ACHN (cell line): Measurements from ENCODE around the gene EGFR.
"Not testable (repeated sequence)": the region's sequence is repeated elsewhere in the genome, so short reads cannot be mapped to it uniquely, and the experiment has no call there.

Experiments used
- DNase-seq: peaks from one replicate; pipeline ENCODE4 v3.0.0-alpha.2; 2015
- in situ Hi-C: cut with HindIII; loops from 2 replicates; pipeline ENCODE4 v1.10.0; 2017; ENCODE audit warnings: low sequenced_read_pairs, low pct_ligation_motif_present, low pct_unique_long_range_greater_than_20kb

EGFR gene

DNA sequence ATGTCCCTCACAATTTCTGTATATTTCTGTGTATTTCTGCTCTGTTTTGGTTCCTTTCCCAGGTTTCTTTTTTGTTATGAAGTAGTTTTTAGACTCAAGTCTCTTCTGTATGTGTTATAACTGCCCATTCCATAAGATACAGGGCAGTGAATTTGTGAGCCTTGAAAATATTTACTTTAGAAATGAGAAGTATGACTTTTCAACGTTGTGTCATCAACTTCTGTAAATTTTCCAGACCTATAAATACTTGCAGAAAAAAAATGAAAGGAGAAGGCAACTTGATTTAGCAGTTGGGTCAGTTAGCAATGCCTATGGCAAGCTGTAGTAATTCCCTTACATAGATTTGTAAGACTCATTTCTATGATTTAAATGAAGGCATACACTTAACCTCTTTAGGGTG, 11.5 kb downstream of the EGFR start:
- no peak for DNase-seq
- in situ Hi-C loops: no loop called here

DNA sequence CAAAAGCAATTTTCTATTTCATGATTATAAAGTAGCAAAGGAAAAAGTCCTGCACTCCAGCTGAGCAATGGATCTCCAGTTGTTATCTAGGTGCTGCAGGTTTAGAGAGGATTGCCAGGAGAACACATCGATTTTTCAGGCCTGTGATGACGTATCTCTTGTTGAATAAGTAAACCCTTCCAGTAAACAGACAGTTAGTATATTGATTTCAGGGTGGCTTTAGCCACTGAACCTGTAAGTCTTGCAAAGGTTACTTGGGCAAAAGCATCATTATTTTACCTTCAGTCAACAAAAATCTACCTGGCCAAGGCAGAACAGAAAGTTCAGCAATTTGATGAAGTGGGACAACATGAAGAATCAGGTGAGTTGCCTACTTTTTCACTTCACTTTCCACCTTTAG, 12.3 kb downstream of the EGFR start:
- no peak for DNase-seq
- in situ Hi-C loops: no loop called here

DNA sequence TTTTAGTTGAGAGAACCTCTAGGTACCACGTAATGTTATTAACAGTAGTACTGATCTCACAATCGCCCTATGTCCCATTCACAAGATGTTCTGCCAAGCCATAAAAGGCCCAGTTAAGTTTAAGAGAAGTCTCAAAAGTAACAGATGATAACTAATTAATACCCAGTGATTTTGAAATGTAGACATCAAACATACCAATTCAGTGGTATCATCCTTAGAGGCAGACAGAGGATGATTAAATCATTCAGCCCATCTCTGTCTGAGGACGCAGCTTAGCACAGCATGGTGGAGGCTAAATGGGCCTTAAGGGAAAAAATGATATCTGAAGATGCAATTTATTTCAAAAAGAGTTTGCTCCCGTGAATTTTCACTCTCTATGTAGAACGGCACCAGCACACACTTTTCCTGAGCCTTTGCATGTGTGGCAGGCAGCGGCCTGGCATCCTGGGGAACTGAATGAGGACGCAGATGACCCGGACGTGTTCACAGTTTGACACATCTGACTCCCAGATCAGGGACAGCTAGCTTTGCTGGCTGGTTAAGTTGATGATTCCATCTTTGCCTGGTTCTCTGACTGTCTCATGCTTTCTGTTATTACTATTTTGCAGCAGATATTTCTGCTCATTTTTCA, 13.4 kb downstream of the EGFR start:
- in situ Hi-C loops: no loop called here
- DNase-seq: no peak

DNA sequence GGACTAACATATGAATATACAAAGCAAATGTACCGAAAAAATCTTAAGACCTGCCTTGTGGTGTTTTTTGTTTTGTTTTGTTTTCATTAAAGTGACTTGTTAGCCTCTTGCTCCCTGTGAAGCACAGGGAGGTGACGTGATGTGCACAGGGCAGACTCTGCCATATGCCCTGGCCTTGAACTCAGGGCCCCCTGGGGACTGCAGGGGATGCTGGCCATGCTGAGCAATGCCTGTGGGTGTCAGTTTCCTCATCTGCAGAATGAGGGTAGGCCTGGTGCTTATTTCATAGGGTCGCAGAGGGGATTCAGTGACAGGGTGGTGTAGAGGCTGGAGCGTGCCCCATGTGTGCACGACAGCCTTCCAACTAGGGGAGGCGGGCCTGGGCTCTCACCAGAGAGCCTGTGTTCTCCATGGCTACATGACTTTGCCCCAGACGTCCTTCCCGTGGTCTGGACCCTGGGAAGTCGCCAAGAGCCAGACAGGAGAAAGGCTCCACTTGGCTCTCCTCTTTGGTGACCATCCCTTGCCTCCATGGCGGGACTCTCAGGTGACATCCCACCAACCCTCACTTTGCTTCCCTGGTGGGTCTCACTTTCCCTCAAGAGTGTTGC, 14.5 kb downstream of the EGFR start:
- in situ Hi-C loops: no loop called here
- DNase-seq: no peak

DNA sequence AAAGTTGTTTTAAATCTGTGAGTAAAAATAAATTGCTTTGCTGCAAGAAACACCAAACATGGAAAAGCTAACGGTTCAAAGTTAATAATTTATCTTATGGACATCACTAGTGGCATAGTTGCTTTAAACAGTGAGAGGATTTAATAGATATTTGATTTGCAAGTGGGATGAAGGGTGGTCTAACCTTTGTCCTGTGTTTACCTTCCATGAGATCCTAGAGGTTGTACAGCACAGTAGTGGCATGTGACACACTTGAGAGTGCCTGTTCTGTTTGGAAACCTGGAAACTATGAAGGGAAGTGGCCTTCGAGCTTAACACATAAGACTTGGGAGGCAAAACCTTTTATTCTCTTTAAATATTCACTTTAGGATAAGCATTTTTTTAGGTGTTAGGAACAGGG, 16.0 kb downstream of the EGFR start:
- in situ Hi-C loops: no loop called here
- DNase-seq: no peak

DNA sequence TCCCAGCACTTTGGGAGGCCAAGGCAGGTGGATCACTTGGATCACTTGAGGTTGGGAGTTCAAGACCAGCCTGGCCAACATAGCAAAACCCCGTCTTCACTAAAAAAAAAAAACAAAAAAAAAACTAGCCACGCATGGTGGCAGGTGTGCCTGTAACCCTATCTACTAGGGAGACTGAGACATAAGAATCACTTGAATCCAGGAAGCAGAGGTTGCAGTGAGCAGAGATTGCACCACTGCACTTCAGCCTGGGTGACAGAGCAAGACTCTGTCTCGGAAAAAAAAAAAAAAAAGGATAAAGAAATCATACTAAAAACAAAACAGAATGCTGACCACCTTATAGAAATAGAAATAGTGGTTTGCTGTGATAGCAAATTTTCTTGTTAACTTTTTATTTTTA, 16.6 kb downstream of the EGFR start:
- in situ Hi-C loops, DNase-seq: not testable (repeated sequence)

DNA sequence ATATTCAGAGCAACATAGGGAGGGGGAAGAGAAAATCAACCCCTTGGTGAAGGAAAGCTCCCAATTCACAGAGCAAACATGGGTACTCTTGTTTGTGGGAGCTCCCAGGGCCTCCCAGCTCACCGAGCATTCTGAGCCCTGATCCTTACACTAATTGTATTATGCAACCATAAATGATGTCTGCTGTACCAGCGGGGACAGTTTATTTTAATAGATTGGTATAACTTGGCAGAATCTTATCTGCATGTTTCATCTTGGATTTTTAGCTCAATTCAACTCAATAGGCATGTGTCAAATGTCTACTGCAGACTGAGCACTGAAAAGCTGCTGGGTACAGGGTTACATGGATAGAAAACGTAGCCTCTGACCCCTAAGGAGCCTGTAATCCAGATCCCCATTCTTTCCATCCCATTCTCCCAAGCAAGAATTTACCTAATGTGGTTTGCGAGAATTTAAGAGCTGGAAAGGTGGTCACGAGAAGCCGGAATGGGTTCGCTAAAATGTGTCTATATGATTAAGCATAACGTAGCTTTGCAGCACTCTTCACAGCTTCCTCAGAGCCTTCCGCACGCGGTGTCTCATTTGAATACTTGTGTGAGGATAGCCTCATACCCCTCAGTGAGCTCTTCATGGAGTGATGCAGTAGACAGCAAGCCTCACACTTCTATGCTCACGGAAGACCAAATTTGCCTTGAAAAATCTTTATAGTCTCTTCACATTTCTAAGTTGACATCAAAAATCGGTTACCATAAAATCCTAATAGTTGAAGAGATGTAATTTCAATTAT, 18.3 kb downstream of the EGFR start:
- in situ Hi-C loops: no loop called here
- no peak for DNase-seq

DNA sequence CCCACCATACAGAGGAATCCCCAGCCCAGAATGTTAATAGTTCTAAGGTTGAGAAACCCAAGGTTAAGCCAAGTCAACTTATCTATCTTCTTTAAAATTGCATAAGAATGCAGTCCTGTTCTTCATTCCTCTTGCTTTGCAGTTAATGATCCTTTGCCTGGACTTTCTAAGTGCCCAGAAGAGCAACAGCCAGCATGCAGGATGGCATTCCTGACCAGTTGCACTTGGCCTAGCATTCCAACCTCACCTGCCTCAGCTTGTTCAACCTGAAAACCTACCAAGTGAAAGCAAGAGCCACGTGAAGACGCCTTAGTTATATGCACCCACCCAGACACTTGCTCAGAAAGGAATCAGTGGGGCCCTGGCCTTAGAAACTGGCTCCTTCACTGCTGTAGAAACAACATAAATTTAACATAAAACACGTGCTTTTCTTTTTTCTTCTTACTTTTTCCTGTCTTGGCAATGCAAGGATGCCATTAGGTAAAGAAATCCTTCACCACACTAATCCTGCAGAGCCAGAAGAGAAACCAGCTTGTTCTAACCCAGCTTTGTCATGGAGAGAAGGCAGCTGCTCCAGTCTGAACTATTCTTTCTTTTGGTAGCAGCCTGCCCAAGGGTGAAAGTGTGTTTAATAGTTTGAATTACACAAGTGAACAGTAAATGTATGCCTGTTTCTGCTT, 25.0 kb downstream of the EGFR start:
- no peak for DNase-seq
- in situ Hi-C loops: no loop called here

DNA sequence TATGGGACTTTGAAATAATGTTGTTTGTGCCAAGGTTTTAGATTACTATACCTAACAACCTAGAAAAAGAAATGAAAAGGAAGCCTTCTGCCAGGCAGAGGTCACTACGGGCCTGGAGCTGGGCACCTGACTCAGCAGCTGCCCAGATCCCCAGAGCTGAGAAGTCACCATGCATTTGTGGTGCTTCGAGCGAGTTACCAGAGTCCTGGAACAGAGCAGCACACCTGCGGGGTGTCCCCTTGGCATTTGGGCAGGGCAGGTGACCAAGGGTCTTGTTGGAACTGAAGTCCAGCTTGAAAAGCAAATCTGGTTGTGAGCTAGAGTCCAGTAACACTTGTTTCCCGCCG, 25.5 kb downstream of the EGFR start:
- in situ Hi-C loops: no loop called here
- no peak for DNase-seq

DNA sequence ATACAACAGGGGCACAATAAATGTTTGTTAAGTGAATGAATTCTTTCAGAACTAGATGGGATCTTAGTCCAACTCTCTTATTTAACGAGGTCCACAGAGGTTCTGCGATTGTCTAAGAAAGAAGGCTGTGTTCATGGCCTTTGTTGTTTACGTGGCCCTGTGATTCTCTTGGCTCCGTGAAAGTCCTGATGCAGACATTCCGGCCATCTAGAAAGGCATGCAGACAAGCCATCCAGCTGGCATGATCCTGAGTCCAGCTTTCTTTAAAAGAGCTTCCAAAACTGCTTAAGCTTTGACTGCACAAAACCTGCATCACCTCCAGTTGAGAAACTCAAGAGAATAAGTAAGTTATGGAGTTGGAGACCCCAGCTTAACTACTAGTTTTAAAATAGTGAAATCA, 26.0 kb downstream of the EGFR start:
- DNase-seq: no peak
- in situ Hi-C loops: no loop called here

DNA sequence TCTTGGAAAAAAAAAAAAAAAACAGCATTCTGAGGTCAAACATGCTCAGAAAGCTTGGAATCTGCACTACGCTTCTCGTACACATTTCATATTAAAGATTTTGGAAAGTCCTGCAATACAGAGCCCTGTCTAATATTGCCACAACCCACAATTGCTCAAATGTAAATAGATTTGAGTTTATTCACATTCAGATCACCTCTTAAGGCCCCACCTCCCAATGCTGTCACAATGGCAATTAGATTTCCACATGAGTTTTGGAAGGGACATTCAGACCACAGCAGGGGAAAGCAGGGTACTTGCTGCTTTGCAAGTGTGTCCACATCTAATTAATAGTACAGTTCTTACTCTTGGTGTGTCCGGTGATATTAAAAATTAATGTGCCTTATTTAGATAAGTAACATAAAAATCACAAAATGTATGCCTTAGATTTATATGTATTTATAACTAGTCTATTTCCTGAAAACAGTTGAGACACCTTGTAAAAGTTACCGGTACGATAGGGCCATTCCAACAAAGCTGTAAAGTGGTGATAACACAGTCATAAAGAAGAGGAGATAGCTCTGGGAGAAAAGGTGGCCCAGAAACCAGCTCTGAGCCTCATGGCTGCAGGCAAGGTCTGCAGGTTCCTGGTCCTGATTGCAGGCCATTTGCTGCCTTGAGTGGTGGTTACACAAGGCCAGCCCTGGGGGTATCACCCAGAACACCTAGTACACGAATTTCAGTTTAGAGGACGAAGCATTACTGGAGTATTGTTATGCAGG, 27.9 kb downstream of the EGFR start:
- in situ Hi-C loops: no loop called here
- DNase-seq: no peak

DNA sequence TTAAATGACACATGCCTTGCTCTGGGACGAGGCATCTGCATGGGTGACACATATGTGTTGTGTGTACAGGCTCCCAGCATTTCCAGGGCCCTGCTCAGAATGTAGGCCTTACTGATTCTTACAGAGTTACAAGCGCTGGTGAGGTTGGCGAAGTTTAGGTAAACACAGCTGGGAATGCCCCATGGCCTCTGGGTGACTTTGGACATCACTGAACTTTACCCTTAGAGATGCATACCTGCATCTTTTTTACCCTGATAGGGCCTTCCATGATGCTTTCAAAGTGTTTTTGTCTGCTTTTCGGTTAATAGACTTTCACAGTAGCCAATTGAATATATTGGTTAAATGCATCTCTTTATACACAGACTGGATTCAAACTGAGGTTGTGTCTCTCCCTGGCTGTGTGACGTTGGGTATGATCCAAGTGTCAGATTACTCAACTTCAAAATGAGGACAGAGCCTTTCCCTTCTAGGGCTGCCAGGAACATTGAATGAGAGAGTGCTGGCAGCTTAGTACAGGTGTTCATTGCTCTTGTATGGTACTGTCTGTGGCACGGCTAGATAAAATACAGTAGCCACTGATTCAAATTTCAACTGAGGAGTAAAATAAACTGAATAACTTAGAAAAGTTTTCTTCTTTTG, 29.5 kb downstream of the EGFR start:
- DNase-seq: no peak
- in situ Hi-C loops: no loop called here

DNA sequence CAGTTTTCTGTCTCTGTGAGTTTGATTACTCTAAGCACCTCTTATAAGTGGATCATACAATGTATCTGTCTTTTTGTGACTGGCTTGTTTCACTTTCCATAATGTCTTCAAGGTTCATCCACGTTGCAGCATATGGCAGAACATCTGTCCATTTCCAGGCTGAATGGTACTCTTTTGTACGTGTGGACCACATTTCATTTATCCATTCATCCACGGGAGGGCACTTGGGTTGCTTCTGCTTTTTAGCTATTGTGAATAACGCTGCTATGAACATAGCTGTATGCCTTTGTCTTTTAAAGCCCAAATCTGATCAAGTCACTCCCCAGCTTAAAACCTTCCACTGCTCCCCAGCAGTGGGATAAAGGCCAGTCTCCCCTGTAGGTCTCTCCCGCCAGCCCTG, 31.5 kb downstream of the EGFR start:
- in situ Hi-C loops: no loop called here
- DNase-seq: no peak

DNA sequence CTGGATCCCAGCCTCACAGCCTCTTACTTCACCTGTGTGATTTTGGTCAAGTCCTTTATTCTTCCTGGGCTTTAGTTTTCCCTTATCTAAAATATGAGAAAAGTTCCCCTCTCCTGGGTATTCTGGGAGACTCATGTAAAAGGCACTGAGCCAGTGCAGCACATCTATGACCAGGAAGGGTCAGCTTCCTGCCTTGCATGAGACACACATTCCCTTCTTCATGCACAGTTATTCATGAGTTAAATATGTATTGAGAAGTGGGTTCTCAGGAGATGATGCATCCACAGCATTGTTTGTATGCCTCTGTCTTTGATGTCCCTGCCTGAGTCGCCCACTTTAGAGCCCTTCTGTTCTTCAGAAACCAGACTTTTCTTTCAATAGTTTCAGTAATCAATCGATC, 33.3 kb downstream of the EGFR start:
- DNase-seq: peak; percentile 44
- in situ Hi-C loops: no loop called here

DNA sequence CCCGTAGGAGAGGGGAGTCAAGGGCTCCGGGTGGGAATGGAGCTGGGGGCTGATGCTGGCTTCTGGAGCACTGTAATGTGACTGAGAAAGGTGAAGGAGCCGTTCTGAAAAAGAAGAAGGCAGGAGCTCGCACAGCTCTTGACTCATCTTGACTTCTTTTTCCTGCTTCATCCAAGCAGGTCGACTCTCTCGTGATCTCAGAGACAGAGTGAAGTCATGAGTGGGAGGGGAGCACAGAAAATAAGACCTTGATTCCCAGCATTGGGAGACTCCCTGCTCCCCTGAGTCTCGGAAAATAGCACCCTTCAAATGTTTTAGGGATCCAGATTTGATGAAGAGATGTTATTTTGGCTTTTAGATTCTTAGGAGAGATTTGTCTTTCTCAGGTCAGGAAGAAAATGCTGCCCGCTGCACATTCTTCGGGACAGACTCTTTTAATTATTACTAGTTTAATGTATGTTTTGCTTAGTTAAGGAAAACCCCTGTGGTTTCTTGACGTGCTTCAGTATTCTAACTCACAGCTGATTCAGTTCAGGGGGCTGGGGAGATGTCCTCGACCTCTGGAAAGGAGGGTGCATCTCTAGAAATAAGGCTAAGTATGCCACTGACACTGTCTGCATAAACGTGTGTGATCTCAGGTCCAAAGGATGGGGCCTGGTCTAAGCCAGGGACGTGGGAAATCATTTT, 34.1 kb downstream of the EGFR start:
- in situ Hi-C loops: no loop called here
- DNase-seq: no peak

DNA sequence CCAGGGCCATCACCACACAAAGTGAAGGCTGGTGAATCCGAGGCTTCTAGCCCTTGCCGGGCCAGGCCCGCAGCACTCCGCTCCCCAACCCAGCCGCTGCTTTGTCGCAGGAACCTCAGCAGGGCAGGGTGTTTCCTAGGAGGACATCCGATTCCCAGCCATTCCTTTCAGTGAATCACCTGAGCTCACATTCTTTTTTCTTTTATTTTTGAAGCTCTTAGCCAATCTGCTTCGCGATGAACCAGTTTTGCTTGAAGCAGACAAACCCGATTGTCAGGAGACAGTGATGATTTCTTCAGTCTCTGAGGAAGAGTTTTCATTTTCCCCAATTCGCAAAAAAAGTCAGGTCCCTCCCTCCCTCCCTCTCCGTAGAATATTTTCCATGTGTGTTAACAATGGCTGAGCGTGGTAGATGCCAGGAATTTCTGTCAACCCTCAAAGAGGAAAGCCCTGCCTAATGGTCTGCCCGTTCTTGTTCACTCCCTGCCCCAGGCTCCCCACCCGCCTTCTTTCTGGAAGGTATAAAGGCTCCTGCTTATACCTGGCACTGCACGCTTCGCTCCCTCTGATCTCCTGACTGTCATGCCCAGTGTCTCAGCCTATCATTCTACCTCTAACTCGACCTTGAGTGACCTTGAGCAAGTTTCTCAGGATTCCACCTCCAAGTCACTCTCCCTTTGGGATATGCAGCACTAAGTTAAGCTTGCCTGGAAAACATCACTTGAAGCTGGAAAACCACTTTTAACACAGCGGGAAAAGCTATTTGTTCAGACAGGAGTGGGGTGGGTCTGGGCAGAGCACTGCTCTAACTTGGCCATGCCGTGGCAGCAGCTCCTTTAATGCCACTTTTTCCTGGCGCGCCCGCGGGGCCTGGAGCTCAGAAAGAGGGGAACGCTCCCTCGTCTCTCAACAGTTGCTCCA, 35.1 kb downstream of the EGFR start:
- in situ Hi-C loops: no loop called here
- no peak for DNase-seq

DNA sequence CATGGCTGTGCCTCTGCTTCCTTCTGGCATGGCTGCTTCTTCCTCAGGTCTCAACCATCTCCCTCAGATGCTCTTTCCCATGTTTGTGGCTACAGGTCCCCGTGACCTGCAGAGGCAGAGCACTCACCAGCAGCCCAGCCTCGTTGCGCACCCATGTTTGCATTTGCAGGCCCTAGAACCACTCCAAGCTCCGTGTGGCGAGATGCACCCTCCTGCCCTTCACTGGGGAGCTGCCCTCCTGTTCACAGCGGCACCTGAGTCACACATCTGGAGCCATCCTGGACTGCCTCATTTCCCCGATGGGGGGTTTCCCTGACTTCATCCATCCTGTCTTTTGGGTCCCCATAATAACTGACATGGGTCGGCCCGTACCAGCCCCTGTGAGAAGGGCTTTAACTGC, 35.9 kb downstream of the EGFR start:
- DNase-seq: no peak
- in situ Hi-C loops: no loop called here
